HepG2 (cell line): ENCODE measurements around the gene SPIRE1. TPM values are rescaled to one million over a fixed set of nuclear protein-coding genes. Genes with fewer than 3 reads are reported as not detected.

Experiments
- CREM ChIP-seq, 2 experiments: sonication (generic) in 1 of 2; formaldehyde crosslinking in 1 of 2; IDR thresholded peaks; 2 replicates each; pipeline versions ENCODE4 v1.4.0 to v1.6.1; 2016 to 2020; ENCODE audit warnings: antibody characterized with exemption in 1 of 2, mild to moderate bottlenecking in 1 of 2, missing genetic modification reagents in 1 of 2
- HNF4A ChIP-seq: sonication (generic); formaldehyde crosslinking; IDR thresholded peaks from 2 replicates; pipeline ENCODE4 v1.4.0; 2020; ENCODE audit warnings: missing genetic modification reagents
- KLF15 ChIP-seq: sonication (generic); formaldehyde crosslinking; IDR thresholded peaks from 2 replicates; pipeline ENCODE4 v1.8.1; 2023; ENCODE audit warnings: borderline replicate concordance, mild to moderate bottlenecking, inconsistent platforms, missing genetic modification reagents, mixed read lengths
- KMT2B ChIP-seq: IDR thresholded peaks from 2 replicates; pipeline ENCODE4 v1.6.1; 2016; ENCODE audit warnings: missing genetic modification reagents, missing compliant biosample characterization
- MATR3 ChIP-seq: sonication (generic); formaldehyde crosslinking; IDR thresholded peaks from 2 replicates; pipeline ENCODE4 v1.4.0; 2020; ENCODE audit warnings: missing genetic modification reagents
- NCOA2 ChIP-seq: sonication (generic); formaldehyde crosslinking; IDR thresholded peaks from 2 replicates; pipeline ENCODE4 v1.8.0; 2022; ENCODE audit warnings: inconsistent platforms
- NFYB ChIP-seq: sonication (generic); formaldehyde crosslinking; IDR thresholded peaks from 2 replicates; pipeline ENCODE4 v1.4.0; 2020; ENCODE audit warnings: missing genetic modification reagents
- PAWR ChIP-seq: sonication (generic); formaldehyde crosslinking; IDR thresholded peaks from 2 replicates; pipeline ENCODE4 v1.4.0; 2020; ENCODE audit warnings: missing genetic modification reagents, mild to moderate bottlenecking, borderline replicate concordance
- PRPF4 ChIP-seq: fragments of 200-400 bp; formaldehyde crosslinking; IDR thresholded peaks from 2 replicates; pipeline ENCODE4 v1.6.1; 2016; ENCODE audit warnings: low read length, low read depth; ENCODE audit not compliant: poor library complexity, severe bottlenecking
- RBAK ChIP-seq: sonication (generic); formaldehyde crosslinking; IDR thresholded peaks from 2 replicates; pipeline ENCODE4 v1.5.1; 2020; ENCODE audit warnings: mild to moderate bottlenecking, missing genetic modification reagents
- REXO4 ChIP-seq: sonication (generic); formaldehyde crosslinking; IDR thresholded peaks from 2 replicates; pipeline ENCODE4 v1.8.0; 2022; ENCODE audit warnings: missing genetic modification reagents, mild to moderate bottlenecking, borderline replicate concordance
- SMC3 ChIP-seq: IDR thresholded peaks from 2 replicates; pipeline ENCODE4 v1.6.1; 2011; ENCODE audit warnings: low read length, improper control_type of control experiment
- SSRP1 ChIP-seq: IDR thresholded peaks from 2 replicates; pipeline ENCODE4 v1.6.1; 2016; ENCODE audit warnings: control low read depth
- SYNCRIP ChIP-seq: fragments of 200-400 bp; formaldehyde crosslinking; IDR thresholded peaks from 2 replicates; pipeline ENCODE4 v1.6.1; 2018; ENCODE audit warnings: mild to moderate bottlenecking, low read depth, low read length; ENCODE audit not compliant: insufficient read depth
- TGIF2 ChIP-seq: IDR thresholded peaks from 2 replicates; pipeline ENCODE4 v1.6.1; 2016; ENCODE audit warnings: control low read depth, missing compliant biosample characterization
- ZFP37 ChIP-seq: sonication (generic); formaldehyde crosslinking; IDR thresholded peaks from 2 replicates; pipeline ENCODE4 v1.4.0; 2020; ENCODE audit warnings: missing genetic modification reagents, borderline replicate concordance
- ZFP41 ChIP-seq: sonication (generic); formaldehyde crosslinking; IDR thresholded peaks from 2 replicates; pipeline ENCODE4 v1.4.0; 2020; ENCODE audit warnings: mild to moderate bottlenecking, missing genetic modification reagents, borderline replicate concordance
- ZNF331 ChIP-seq: sonication (generic); formaldehyde crosslinking; IDR thresholded peaks from 2 replicates; pipeline ENCODE4 v1.4.0; 2020; ENCODE audit warnings: missing genetic modification reagents
- ZNF451 ChIP-seq: sonication (generic); formaldehyde crosslinking; IDR thresholded peaks from 2 replicates; pipeline ENCODE4 v1.5.0; 2020; ENCODE audit warnings: mild to moderate bottlenecking, missing genetic modification reagents
- ZNF563 ChIP-seq: sonication (generic); formaldehyde crosslinking; IDR thresholded peaks from 2 replicates; pipeline ENCODE4 v1.8.0; 2022; ENCODE audit warnings: mild to moderate bottlenecking, moderate library complexity, missing genetic modification reagents
- ZNF7 ChIP-seq: IDR thresholded peaks from 2 replicates; pipeline ENCODE4 v1.6.1; 2016; ENCODE audit warnings: missing biosample characterization, missing genetic modification reagents
- ZNF776 ChIP-seq: sonication (generic); formaldehyde crosslinking; IDR thresholded peaks from 2 replicates; pipeline ENCODE4 v1.4.0; 2020; ENCODE audit warnings: mild to moderate bottlenecking, missing genetic modification reagents
- ZNF883 ChIP-seq: sonication (generic); formaldehyde crosslinking; IDR thresholded peaks from 2 replicates; pipeline ENCODE4 v1.5.1; 2020; ENCODE audit warnings: mild to moderate bottlenecking, missing genetic modification reagents; ENCODE audit errors: not compliant biosample characterization
- ZSCAN25 ChIP-seq: sonication (generic); formaldehyde crosslinking; IDR thresholded peaks from 2 replicates; pipeline ENCODE4 v1.8.0; 2022; ENCODE audit warnings: mild to moderate bottlenecking, missing genetic modification reagents
- polyA plus RNA-seq, 8 experiments: library from polyadenylated mRNA; depleted of rRNA in 3 of 8; stranded (reverse) in 7 of 8; unstranded in 1 of 8; fragments of >200 nt; fragmentation: Illumina TruSeq in 4 of 8; extraction: Trizol in 4 of 8; gene quantifications; 2 replicates each; pipeline versions ENCODE4 v1.2.1 to v1.2.3, GENCODE V29; 2011 to 2016; ENCODE audit warnings: low read depth in 4 of 8, missing spikeins in 1 of 8, mixed read lengths in 1 of 8; ENCODE audit not compliant: insufficient read depth in 1 of 8
- total RNA-seq, 5 experiments: library from RNA; depleted of rRNA; stranded (reverse); fragments of >200 nt; fragmentation: Illumina TruSeq; extraction: Trizol; gene quantifications; 2 replicates each; pipeline ENCODE4 v1.2.3, GENCODE V29; 2016; ENCODE audit warnings: low read depth in 1 of 5
- TF ChIP-seq, protein P1 (sequence below), 2 experiments: sonication (generic) in 1 of 2; formaldehyde crosslinking in 1 of 2; IDR thresholded peaks; 2 replicates each; pipeline versions ENCODE4 v1.4.0 to v1.6.1; 2018 to 2020; ENCODE audit warnings: missing genetic modification reagents in 2 of 2, borderline replicate concordance in 1 of 2, low read depth in 1 of 2, mild to moderate bottlenecking in 1 of 2, missing biosample characterization in 1 of 2
- TF ChIP-seq, protein P2 (sequence below): sonication (generic); formaldehyde crosslinking; IDR thresholded peaks from 2 replicates; pipeline ENCODE4 v1.5.0; 2020; ENCODE audit warnings: mild to moderate bottlenecking, missing genetic modification reagents
- TF ChIP-seq, protein P3 (sequence below): sonication (generic); formaldehyde crosslinking; IDR thresholded peaks from 2 replicates; pipeline ENCODE4 v1.8.0; 2022; ENCODE audit warnings: mild to moderate bottlenecking, missing genetic modification reagents

The SPIRE1 gene
- total and polyA plus RNA-seq, 2 of the 13 experiments (the other 11 are each of a cell fraction or from before 2014, with no cell fraction given) = 9.9 to 21.3 TPM

DNA sequence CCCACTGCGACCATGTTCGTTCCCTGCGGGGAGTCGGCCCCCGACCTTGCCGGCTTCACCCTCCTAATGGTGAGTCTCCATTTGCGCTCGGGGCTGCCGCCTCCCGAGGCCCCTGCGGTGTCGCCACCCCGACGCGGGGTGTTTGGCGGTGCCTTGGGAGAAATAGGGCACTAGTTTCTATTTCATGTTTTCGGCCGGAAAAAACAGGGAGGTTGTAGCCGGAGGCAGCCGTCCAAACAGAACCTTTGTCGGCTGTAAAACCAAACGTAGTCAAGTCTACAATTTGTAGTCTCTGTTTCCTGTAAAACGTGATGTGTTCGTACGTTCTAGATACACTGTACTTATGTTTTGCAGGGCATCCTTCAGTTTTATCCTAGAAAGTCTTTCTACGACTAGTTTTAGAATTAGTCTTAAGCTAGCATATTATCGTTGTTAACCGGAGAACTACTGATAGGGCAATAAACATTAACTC lies 45.2 kb upstream of the SPIRE1 start (continued):
- TF ChIP-seq, protein P1, sequence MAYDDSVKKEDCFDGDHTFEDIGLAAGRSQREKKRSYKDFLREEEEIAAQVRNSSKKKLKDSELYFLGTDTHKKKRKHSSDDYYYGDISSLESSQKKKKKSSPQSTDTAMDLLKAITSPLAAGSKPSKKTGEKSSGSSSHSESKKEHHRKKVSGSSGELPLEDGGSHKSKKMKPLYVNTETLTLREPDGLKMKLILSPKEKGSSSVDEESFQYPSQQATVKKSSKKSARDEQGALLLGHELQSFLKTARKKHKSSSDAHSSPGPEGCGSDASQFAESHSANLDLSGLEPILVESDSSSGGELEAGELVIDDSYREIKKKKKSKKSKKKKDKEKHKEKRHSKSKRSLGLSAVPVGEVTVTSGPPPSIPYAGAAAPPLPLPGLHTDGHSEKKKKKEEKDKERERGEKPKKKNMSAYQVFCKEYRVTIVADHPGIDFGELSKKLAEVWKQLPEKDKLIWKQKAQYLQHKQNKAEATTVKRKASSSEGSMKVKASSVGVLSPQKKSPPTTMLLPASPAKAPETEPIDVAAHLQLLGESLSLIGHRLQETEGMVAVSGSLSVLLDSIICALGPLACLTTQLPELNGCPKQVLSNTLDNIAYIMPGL (CRISPR knock-in tag; IDR thresholded peaks at IDR 0.05; ENCODE audit: borderline replicate concordance in 1 of 2, low read depth in 1 of 2) = peak in 1 of 2 experiments; percentile 57; a peak in 2 of 4 replicates
- TF ChIP-seq ZNF776 (CRISPR knock-in tag) (no peak), SYNCRIP (no peak), ZNF563 (CRISPR knock-in tag) (no peak), PAWR (CRISPR knock-in tag) (no peak), NFYB (CRISPR knock-in tag) (0 out of 2 replicates have a peak, but pooled peaks have one; percentile 2), PRPF4 (no peak), SMC3 (no peak), SSRP1 (no peak), TGIF2 (CRISPR knock-in tag) (0 out of 2 replicates have a peak, but pooled peaks have one; percentile 17), CREM (IDR thresholded peaks at IDR 0.05) (0 out of 2 replicates have a peak, but pooled peaks have one; percentile 5), CREM (CRISPR knock-in tag; IDR thresholded peaks at IDR 0.05) (no peak), ZNF7 (CRISPR knock-in tag) (no peak), KLF15 (CRISPR knock-in tag) (no peak), ZSCAN25 (no peak), ZNF331 (no peak), ZFP41 (0 out of 2 replicates have a peak, but pooled peaks have one; percentile 8), MATR3 (CRISPR knock-in tag) (no peak), RBAK (CRISPR knock-in tag) (no peak), NCOA2 (CRISPR knock-in tag) (0 out of 2 replicates have a peak, but pooled peaks have one; percentile 3), ZFP37 (CRISPR knock-in tag) (no peak; the same call in 1 of the 2 replicates), REXO4 (no peak), KMT2B (CRISPR knock-in tag) (no peak), ZNF883 (no peak), HNF4A (CRISPR knock-in tag) (no peak), ZNF451 (CRISPR knock-in tag) (no peak)
- TF ChIP-seq, protein P2, sequence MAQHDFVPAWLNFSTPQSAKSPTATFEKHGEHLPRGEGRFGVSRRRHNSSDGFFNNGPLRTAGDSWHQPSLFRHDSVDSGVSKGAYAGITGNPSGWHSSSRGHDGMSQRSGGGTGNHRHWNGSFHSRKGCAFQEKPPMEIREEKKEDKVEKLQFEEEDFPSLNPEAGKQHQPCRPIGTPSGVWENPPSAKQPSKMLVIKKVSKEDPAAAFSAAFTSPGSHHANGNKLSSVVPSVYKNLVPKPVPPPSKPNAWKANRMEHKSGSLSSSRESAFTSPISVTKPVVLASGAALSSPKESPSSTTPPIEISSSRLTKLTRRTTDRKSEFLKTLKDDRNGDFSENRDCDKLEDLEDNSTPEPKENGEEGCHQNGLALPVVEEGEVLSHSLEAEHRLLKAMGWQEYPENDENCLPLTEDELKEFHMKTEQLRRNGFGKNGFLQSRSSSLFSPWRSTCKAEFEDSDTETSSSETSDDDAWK (CRISPR knock-in tag) = no peak
- TF ChIP-seq, protein P3, sequence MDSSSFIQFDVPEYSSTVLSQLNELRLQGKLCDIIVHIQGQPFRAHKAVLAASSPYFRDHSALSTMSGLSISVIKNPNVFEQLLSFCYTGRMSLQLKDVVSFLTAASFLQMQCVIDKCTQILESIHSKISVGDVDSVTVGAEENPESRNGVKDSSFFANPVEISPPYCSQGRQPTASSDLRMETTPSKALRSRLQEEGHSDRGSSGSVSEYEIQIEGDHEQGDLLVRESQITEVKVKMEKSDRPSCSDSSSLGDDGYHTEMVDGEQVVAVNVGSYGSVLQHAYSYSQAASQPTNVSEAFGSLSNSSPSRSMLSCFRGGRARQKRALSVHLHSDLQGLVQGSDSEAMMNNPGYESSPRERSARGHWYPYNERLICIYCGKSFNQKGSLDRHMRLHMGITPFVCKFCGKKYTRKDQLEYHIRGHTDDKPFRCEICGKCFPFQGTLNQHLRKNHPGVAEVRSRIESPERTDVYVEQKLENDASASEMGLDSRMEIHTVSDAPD (CRISPR knock-in tag) = no peak
